ENCODE measurements around the gene EPS8L1.

GRCh38 chr19:55048446-55048845 is 27.2 kb upstream of the EPS8L1 start:
- no peak for TF ChIP-seq POLR2A (IDR thresholded peaks at IDR 0.05; ENCODE audit: low read length)
- no peak for TF ChIP-seq GATA1 (IDR thresholded peaks at IDR 0.05; ENCODE audit: low read depth, low read length)
